Measurements from ENCODE around the gene AIFM2. TPM values are rescaled to one million over a fixed set of nuclear protein-coding genes. Genes with fewer than 3 reads are reported as not detected.
"Not testable (repeated sequence)": the region's sequence is repeated elsewhere in the genome, so short reads cannot be mapped to it uniquely, and the experiment has no call there.

Gene AIFM2
- total RNA-seq, 1 donor from 2014 or later: 10.6 TPM

DNA sequence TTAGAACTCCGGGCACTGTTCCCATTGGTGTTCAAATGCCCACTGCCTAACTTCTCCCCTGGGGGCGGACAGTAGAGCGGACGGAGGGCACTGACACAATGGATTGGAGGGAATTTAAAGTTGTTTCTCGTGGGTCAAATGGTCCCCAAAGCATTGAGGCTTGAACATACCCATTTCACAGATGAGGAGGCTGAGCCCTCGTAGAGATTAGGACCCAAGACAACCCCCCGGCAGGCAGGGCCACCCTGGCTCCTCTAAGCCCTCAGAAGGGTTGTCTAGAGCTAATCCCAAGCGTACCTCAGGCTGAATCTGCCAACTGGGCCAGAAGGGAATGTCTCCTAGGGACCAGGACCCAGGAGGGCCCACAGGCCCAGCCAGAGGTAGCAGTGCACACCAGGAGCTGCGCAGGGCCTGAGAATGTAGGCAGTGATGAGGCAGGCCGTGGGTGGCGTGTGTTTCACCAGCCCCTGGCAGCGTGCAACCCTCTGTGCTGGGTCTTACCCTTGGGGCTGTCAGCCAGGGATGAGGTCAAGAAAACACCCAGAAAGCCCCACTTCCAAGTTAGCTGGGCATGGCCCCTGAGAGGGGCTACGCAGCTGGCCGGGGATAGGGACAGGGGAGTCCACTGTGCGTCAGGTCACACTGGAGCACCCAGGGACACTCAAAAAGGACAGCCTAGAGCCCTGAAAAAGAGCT, 5.8 kb downstream of the AIFM2 start:
- no peak overlapping the region for H3K27ac ChIP-seq
- TF ChIP-seq POLR2A (IDR thresholded peaks at IDR 0.05) (no peak), POLR2AphosphoS5 (IDR thresholded peaks at IDR 0.05; ENCODE audit: insufficient read depth in 1 of 2, low read depth in 1 of 2) (no peak)
- TF ChIP-seq, protein P1, sequence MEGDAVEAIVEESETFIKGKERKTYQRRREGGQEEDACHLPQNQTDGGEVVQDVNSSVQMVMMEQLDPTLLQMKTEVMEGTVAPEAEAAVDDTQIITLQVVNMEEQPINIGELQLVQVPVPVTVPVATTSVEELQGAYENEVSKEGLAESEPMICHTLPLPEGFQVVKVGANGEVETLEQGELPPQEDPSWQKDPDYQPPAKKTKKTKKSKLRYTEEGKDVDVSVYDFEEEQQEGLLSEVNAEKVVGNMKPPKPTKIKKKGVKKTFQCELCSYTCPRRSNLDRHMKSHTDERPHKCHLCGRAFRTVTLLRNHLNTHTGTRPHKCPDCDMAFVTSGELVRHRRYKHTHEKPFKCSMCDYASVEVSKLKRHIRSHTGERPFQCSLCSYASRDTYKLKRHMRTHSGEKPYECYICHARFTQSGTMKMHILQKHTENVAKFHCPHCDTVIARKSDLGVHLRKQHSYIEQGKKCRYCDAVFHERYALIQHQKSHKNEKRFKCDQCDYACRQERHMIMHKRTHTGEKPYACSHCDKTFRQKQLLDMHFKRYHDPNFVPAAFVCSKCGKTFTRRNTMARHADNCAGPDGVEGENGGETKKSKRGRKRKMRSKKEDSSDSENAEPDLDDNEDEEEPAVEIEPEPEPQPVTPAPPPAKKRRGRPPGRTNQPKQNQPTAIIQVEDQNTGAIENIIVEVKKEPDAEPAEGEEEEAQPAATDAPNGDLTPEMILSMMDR (IDR thresholded peaks at IDR 0.05): no peak
- H3K36me3 ChIP-seq: no peaks in the 10 kb centered on the region
- H3K27me3 ChIP-seq: no peaks in the 10 kb centered on the region
- no peaks in the 10 kb centered on the region for H3K9me3 ChIP-seq
- intact Hi-C loops (cut with DNase I): no loop called here
- no peak overlapping the region for H3K4me3 ChIP-seq
- H3K4me1 ChIP-seq: peaks cover 11% of the 10 kb centered on the region
- no peak for DNase-seq (ENCODE audit: extremely low spot score in 2 of 2)

DNA sequence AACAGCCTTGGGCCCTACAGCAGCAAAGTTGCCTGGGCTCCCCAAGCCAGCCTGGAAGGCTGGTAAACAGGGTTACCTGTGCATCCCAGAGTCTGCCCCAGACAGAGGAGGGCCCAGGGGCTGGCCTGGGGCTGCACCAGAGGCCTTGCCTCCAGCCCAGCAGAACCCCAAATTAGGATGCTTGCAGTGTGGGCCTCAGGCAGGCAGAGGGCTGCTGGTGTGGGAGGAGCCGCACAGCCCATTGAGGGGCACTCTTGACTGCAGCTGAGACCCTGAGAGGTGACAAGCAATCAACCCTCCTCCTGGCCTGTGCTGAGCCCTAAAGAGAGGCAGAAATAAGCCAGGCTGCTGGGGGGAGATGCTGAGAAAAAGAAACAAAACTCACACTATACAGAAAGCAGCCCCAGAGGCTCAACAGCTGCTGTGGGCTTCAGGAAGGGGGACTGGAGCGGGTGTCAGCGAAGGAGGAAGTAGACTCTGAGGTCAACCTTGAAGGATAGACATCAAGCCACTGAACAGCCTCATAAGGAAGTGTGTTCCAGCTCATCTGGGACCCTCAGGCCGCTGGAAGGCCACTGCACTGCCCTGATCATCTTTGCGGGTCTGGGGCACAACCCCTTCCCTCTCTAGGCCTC, 6.6 kb downstream of the AIFM2 start:
- intact Hi-C loops (cut with DNase I): no loop called here

DNA sequence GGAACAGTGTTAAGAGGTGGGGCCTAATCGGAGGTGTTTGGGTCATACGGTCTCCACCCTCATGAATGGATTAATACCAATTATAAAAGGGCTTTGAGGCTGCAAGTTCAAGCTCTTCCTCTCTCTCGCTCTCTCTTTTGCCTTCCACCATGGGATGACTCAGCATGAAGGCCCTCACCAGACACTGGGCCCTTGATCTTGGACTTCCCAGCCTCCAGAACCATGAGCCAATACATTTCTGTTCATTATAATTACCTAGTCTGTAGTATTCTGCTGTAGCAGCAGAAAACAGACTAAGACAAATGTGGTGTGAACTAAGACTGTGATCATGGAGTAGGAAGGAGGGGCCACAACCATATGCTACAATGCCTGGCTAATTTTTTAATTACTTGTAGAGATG, 7.7 kb downstream of the AIFM2 start:
- Histone ChIP-seq H3K4me1 (no peaks in the 10 kb centered on the region), H3K27me3 (no peaks in the 10 kb centered on the region), H3K27ac (no peak overlapping the region), H3K9me3 (no peaks in the 10 kb centered on the region), H3K4me3 (no peak overlapping the region), H3K36me3 (peaks cover 0 to 5% of the 10 kb centered on the region in 2 donors)
- DNase-seq (ENCODE audit: extremely low spot score in 2 of 2): no peak
- TF ChIP-seq POLR2AphosphoS5 (IDR thresholded peaks at IDR 0.05; ENCODE audit: insufficient read depth in 1 of 2, low read depth in 1 of 2) (no peak), POLR2A (IDR thresholded peaks at IDR 0.05) (no peak)
- TF ChIP-seq, protein P1 (IDR thresholded peaks at IDR 0.05): no peak
- intact Hi-C loops (cut with DNase I): no loop called here

More for the DNA sequence above, 6.6 kb downstream of the AIFM2 start:
- no peak for TF ChIP-seq POLR2A (IDR thresholded peaks at IDR 0.05)
- TF ChIP-seq, protein P1 (IDR thresholded peaks at IDR 0.05): no peak
- TF ChIP-seq POLR2AphosphoS5 (IDR thresholded peaks at IDR 0.05; ENCODE audit: insufficient read depth in 1 of 2, low read depth in 1 of 2): no peak
- DNase-seq (ENCODE audit: extremely low spot score in 2 of 2): no peak
- Histone ChIP-seq H3K9me3 (no peaks in the 10 kb centered on the region), H3K4me1 (peaks cover 3% of the 10 kb centered on the region), H3K4me3 (no peak overlapping the region), H3K36me3 (no peaks in the 10 kb centered on the region), H3K27me3 (no peaks in the 10 kb centered on the region), H3K27ac (no peak overlapping the region)

DNA sequence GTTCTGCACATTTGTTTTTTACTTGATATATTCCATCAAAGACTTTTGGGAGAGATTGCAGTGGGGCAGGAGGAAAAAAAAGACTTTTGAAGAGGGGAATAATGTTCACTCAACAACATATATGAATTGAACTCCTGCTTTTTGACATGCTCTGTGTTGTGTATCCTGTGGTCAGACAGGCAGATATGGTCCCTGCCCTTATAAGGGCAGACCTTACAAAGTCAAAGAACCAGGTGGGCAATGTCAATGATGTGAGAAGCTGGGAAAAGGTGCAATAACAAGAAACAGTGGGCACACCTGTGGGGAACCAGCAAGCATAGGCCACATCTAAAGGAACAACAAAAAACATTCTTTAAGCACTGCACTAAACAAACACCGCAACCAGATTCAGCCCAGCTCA, 8.2 kb downstream of the AIFM2 start:
- no peak for DNase-seq (ENCODE audit: extremely low spot score in 2 of 2)
- Histone ChIP-seq H3K4me1 (no peaks in the 10 kb centered on the region), H3K27ac (no peak overlapping the region), H3K4me3 (no peak overlapping the region), H3K9me3 (no peaks in the 10 kb centered on the region), H3K36me3 (peaks cover 0 to 5% of the 10 kb centered on the region in 2 donors), H3K27me3 (no peaks in the 10 kb centered on the region)
- intact Hi-C loops (cut with DNase I): no loop called here
- TF ChIP-seq POLR2A (IDR thresholded peaks at IDR 0.05): no peak
- TF ChIP-seq POLR2AphosphoS5 (IDR thresholded peaks at IDR 0.05; ENCODE audit: insufficient read depth in 1 of 2, low read depth in 1 of 2): no peak
- TF ChIP-seq, protein P1 (IDR thresholded peaks at IDR 0.05): no peak

DNA sequence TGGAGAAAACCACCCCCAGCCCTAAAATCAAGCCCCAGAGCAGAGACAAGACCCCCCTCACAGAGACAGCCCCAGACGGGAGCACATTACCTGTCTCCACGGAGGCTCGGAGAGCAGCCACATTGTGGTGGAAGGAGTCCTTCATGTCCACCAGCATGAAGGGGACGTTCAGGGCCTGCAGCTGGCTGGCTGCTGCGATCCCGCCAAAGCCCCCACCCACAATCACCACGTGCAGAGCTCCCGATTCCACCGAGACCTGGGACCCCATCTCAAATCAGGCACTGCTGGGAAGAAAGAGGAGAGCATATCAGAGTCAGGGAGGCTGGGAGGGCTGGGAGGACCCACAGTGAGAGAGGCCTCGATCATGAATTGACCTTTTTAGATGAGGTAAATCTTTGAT, 8.8 kb downstream of the AIFM2 start:
- Histone ChIP-seq H3K9me3 (no peaks in the 10 kb centered on the region), H3K4me3 (no peak overlapping the region), H3K27me3 (no peaks in the 10 kb centered on the region), H3K27ac (no peak overlapping the region), H3K4me1 (no peaks in the 10 kb centered on the region), H3K36me3 (peaks cover 0 to 5% of the 10 kb centered on the region in 2 donors)
- no peak for TF ChIP-seq POLR2A (IDR thresholded peaks at IDR 0.05)
- TF ChIP-seq, protein P1 (IDR thresholded peaks at IDR 0.05): no peak
- TF ChIP-seq POLR2AphosphoS5 (IDR thresholded peaks at IDR 0.05; ENCODE audit: insufficient read depth in 1 of 2, low read depth in 1 of 2): no peak
- intact Hi-C loops (cut with DNase I): no loop called here
- DNase-seq (ENCODE audit: extremely low spot score in 2 of 2): no peak

GRCh38 chr10:70123166-70123565, 9.5 kb downstream of the AIFM2 start:
- H3K27ac ChIP-seq; H3K4me1 ChIP-seq; H3K9me3 ChIP-seq; H3K27me3 ChIP-seq; intact Hi-C loops (cut with DNase I); H3K36me3 ChIP-seq; DNase-seq (ENCODE audit: extremely low spot score in 2 of 2); H3K4me3 ChIP-seq: not testable (repeated sequence)
